PC-3 (cell line): ENCODE results near the gene AACS. TPM values are rescaled to one million over a fixed set of nuclear protein-coding genes. Genes with fewer than 3 reads are reported as not detected.

ENCODE experiments used
- ATAC-seq: fragments of 200-7000 bp; cut with Tn5 transposase; 2 replicates; pipeline ENCODE4 v1.9.1; 2020; ENCODE audit warnings: mild to moderate bottlenecking, moderate library complexity
- BruUV-seq: library from RNA; stranded (reverse); fragments of 400-500 nt; replicated peaks from 2 replicates; lab custom pipeline; 2021; lab: Mats Ljungman, UMichigan
- CTCF ChIA-PET: fragments of 300-600 bp; sonication (Branson Sonifier 250); formaldehyde crosslinking; loops from one replicate; lab custom pipeline; 2022; ENCODE audit warnings: antibody characterized with exemption; lab: Charles Lee
- POLR2A ChIA-PET: fragments of 300-600 bp; sonication (Branson Sonifier 250); formaldehyde crosslinking; loops from one replicate; lab custom pipeline; 2022; ENCODE audit warnings: antibody characterized with exemption; ENCODE audit not compliant: unreplicated experiment; lab: Charles Lee
- DNase-seq: peaks from one replicate; pipeline ENCODE4 v3.0.0-alpha.2; 2015
- H2AFZ ChIP-seq: fragments of 300-600 bp; sonication (generic); 2 replicates; pipeline ENCODE4 v1.6.0; 2016; ENCODE audit warnings: antibody characterized with exemption, low read length
- H3F3A ChIP-seq: fragments of 300-600 bp; sonication (generic); one replicate; pipeline ENCODE4 v1.6.0; 2017; ENCODE audit warnings: antibody characterized with exemption, low read length, control low read depth, mild to moderate bottlenecking; ENCODE audit not compliant: unreplicated experiment
- H3K27ac ChIP-seq: fragments of 300-600 bp; sonication (generic); 2 replicates; pipeline ENCODE4 v1.5.1; 2016; ENCODE audit warnings: mild to moderate bottlenecking, low read length
- H3K27me3 ChIP-seq: fragments of 300-600 bp; sonication (generic); 2 replicates; pipeline ENCODE4 v1.6.1; 2016; ENCODE audit warnings: low read length, mixed read lengths
- H3K36me3 ChIP-seq: fragments of 300-600 bp; sonication (generic); 2 replicates; pipeline ENCODE4 v1.6.1; 2016; ENCODE audit warnings: low read depth, mixed run types, low read length, mixed read lengths
- H3K4me1 ChIP-seq: fragments of 300-600 bp; sonication (generic); 2 replicates; pipeline ENCODE4 v1.5.1; 2016; ENCODE audit warnings: low read length; ENCODE audit not compliant: insufficient read depth
- H3K4me2 ChIP-seq: fragments of 300-600 bp; sonication (generic); 2 replicates; pipeline ENCODE4 v1.6.0; 2016; ENCODE audit warnings: low read length
- H3K4me3 ChIP-seq: fragments of 300-600 bp; sonication (generic); 2 replicates; pipeline ENCODE4 v1.5.1; 2016; ENCODE audit warnings: mild to moderate bottlenecking, low read length, mixed read lengths
- H3K79me2 ChIP-seq: fragments of 300-600 bp; sonication (generic); 2 replicates; pipeline ENCODE4 v1.6.1; 2017; ENCODE audit warnings: low read length, mixed read lengths
- H3K9ac ChIP-seq: fragments of 300-600 bp; sonication (generic); 2 replicates; pipeline ENCODE4 v1.6.0; 2016; ENCODE audit warnings: mild to moderate bottlenecking, low read length
- H3K9me2 ChIP-seq: fragments of 300-600 bp; sonication (generic); replicated peaks from 2 replicates; pipeline ENCODE4 v1.6.1; 2016; ENCODE audit warnings: mixed run types, low read length, mixed read lengths
- H3K9me3 ChIP-seq: fragments of 300-600 bp; sonication (generic); 2 replicates; pipeline ENCODE4 v1.6.1; 2016; ENCODE audit warnings: low read length, mixed read lengths
- H4K20me1 ChIP-seq: fragments of 300-600 bp; sonication (generic); 2 replicates; pipeline ENCODE4 v1.6.1; 2016; ENCODE audit warnings: low read length, mixed read lengths
- CTCF ChIP-seq: fragments of 300-600 bp; sonication (generic); conservative IDR thresholded peaks from 2 replicates; pipeline ENCODE4 v1.5.1; 2017; ENCODE audit warnings: antibody characterized with exemption, low read depth, mild to moderate bottlenecking, low read length
- EZH2 ChIP-seq: fragments of 300-600 bp; sonication (generic); IDR thresholded peaks from one replicate; pipeline ENCODE4 v1.6.1; 2017; ENCODE audit warnings: antibody characterized with exemption, mild to moderate bottlenecking, low read length; ENCODE audit not compliant: unreplicated experiment
- EZH2phosphoT487 ChIP-seq: fragments of 300-600 bp; sonication (generic); IDR thresholded peaks from 2 replicates; pipeline ENCODE4 v1.6.1; 2018; ENCODE audit warnings: mild to moderate bottlenecking, antibody characterized with exemption, low read length, borderline replicate concordance
- intact Hi-C: fragments of 100-400 bp; cut with micrococcal nuclease; formaldehyde crosslinking; loops from 2 replicates; pipeline ENCODE4 v1.9.0; 2023
- total RNA-seq: library from RNA; depleted of rRNA; stranded (reverse); fragments of >200 nt; gene quantifications from 2 replicates; pipeline ENCODE4 v1.2.3, GENCODE V29; 2014

AACS gene
- total RNA-seq, 1 experiment from 2014 or later = 31.9 TPM

- Histone ChIP-seq H3K4me2 (no peak overlapping the region), H3K4me3 (no peak overlapping the region), H3K79me2 (no peaks in the 10 kb centered on the region), H3K9me3 (no peaks in the 10 kb centered on the region), H3K4me1 (no peaks in the 10 kb centered on the region), H3F3A (no peaks in the 10 kb centered on the region), H3K9ac (no peak overlapping the region), H3K9me2 (no peaks in the 10 kb centered on the region), H3K27me3 (no peaks in the 10 kb centered on the region), H3K27ac (no peak overlapping the region), H2AFZ (no peak overlapping the region), H3K36me3 (peaks cover 9% of the 10 kb centered on the region; the same call in 1 of the 2 replicates), H4K20me1 (no peaks in the 10 kb centered on the region)
- ChIA-PET POLR2A (no interaction called here), CTCF (no interaction called here)
- intact Hi-C loops = no loop called here
- DNase-seq (no peak), ATAC-seq (no peak)
- no peak for TF ChIP-seq EZH2phosphoT487
- no peak for TF ChIP-seq CTCF
- TF ChIP-seq EZH2 = no peak
- no TSS peak for BruUV-seq
Measured at GRCh38 chr12:125133616-125134015, 68.4 kb downstream of the AACS start.

DNA sequence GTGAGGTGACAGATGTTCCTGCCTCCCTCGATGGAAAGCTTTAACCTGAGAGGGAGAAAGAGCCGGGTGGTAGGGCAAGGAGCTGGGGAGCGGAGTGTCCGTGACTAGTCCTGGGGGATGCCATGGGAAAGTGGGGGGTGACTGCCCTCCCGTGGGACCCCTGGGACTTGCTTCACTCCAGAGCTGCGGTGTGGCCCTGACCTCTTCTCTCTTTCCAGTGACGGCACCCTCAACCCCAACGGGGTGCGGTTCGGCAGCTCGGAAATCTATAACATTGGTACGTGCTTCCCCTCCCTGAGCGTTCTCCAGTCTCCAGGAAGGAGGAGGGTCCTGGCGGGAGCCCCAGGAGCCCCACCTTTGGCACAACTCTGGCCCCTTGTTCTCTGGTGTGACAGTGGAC is 69.3 kb downstream of the AACS start:
- ChIA-PET POLR2A (no interaction called here), CTCF (no interaction called here)
- Histone ChIP-seq H3K27ac (no peak overlapping the region), H3K4me1 (peaks cover 5% of the 10 kb centered on the region), H3K36me3 (peaks cover 11% of the 10 kb centered on the region; the same call in 1 of the 2 replicates), H3K4me2 (no peak overlapping the region), H3K27me3 (no peaks in the 10 kb centered on the region), H3F3A (no peaks in the 10 kb centered on the region), H2AFZ (no peak overlapping the region), H3K9me2 (no peaks in the 10 kb centered on the region), H3K4me3 (no peak overlapping the region), H3K9ac (no peak overlapping the region), H3K79me2 (no peaks in the 10 kb centered on the region), H4K20me1 (no peaks in the 10 kb centered on the region), H3K9me3 (no peaks in the 10 kb centered on the region)
- DNase-seq (no peak), ATAC-seq (no peak)
- intact Hi-C loops = no loop called here
- no TSS peak for BruUV-seq
- TF ChIP-seq CTCF (no peak), EZH2 (no peak), EZH2phosphoT487 (no peak)

DNA sequence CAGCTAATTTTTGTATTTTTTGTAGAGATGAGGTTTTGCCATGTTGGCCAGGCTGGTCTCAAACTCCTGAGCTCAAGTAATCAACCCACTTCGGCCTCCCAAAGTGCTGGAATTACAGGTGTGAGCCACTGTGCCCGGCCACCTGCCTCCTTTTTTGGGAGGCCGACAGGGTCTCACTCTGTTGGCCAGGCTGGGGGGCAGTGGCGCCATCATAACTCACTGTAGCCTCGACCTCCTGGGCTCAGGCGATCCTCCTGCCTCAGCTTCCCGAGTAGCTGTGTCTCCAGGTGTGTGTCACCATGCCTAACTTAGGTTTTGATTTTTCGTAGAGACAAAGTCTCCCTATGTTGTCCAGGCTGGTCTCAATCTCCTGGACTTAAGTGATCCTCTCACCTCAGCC is 70.7 kb downstream of the AACS start:
- Histone ChIP-seq H3K79me2 (no peaks in the 10 kb centered on the region), H3K9me2 (no peaks in the 10 kb centered on the region), H3K36me3 (peaks cover 12% of the 10 kb centered on the region; the same call in 1 of the 2 replicates), H3F3A (no peaks in the 10 kb centered on the region), H3K27me3 (no peaks in the 10 kb centered on the region), H3K27ac (no peak overlapping the region), H2AFZ (no peak overlapping the region), H3K4me2 (no peak overlapping the region), H3K9ac (no peak overlapping the region), H3K4me3 (no peak overlapping the region), H4K20me1 (no peaks in the 10 kb centered on the region), H3K4me1 (peaks cover 19% of the 10 kb centered on the region), H3K9me3 (no peaks in the 10 kb centered on the region)
- ChIA-PET POLR2A (no interaction called here), CTCF (no interaction called here)
- DNase-seq = no peak
- no peak for TF ChIP-seq EZH2phosphoT487
- TF ChIP-seq CTCF = no peak
- no peak for TF ChIP-seq EZH2
- no peak for ATAC-seq
- BruUV-seq = no TSS peak
- intact Hi-C loops = no loop called here
